WI38 (cell line): ENCODE data around the gene PASD1.

ENCODE experiments used
- H3K4me3 ChIP-seq: 2 replicates; pipeline ENCODE4 v1.5.1; 2011; ENCODE audit warnings: low read depth, mild to moderate bottlenecking, control low read depth, low read length
- CTCF ChIP-seq: IDR thresholded peaks from 2 replicates; pipeline ENCODE4 v1.5.1; 2012; ENCODE audit warnings: low read depth, mild to moderate bottlenecking, control low read depth, low read length

The PASD1 gene

GRCh38 chrX:151702741-151703340, 139.4 kb downstream of the PASD1 start:
- no peak overlapping the region for H3K4me3 ChIP-seq
- TF ChIP-seq CTCF: no peak

GRCh38 chrX:151703487-151703886, 140.0 kb downstream of the PASD1 start:
- TF ChIP-seq CTCF: no peak
- H3K4me3 ChIP-seq: no peak overlapping the region

GRCh38 chrX:151704041-151704663, 140.7 kb downstream of the PASD1 start:
- TF ChIP-seq CTCF: no peak
- no peak overlapping the region for H3K4me3 ChIP-seq

GRCh38 chrX:151708821-151709220, 145.3 kb downstream of the PASD1 start:
- no peak overlapping the region for H3K4me3 ChIP-seq
- no peak for TF ChIP-seq CTCF

GRCh38 chrX:151710457-151710856, 147.0 kb downstream of the PASD1 start:
- H3K4me3 ChIP-seq: no peak overlapping the region
- TF ChIP-seq CTCF: no peak

- no peak for TF ChIP-seq CTCF
- H3K4me3 ChIP-seq: no peak overlapping the region
Measured at GRCh38 chrX:151711154-151711553, 147.7 kb downstream of the PASD1 start.

- no peak overlapping the region for H3K4me3 ChIP-seq
- no peak for TF ChIP-seq CTCF
Measured at GRCh38 chrX:151711787-151712186, 148.3 kb downstream of the PASD1 start.
